Sigmoid colon (tissue), 7 donors: Measurements from ENCODE around the gene TBX4. TPM values are rescaled to one million over a fixed set of nuclear protein-coding genes. Genes with fewer than 3 reads are reported as not detected.
A peak's percentile ranks its signal among the peaks of the same experiment; 100 is the strongest.

Source experiments
- DNase-seq: peaks from one replicate; pipeline ENCODE4 v3.0.0-alpha.2; 2019
- H3K27ac ChIP-seq, 4 donors: fragments of 200-600 bp; sonication (generic); one replicate each; pipeline ENCODE4 v1.5.1; 2016 to 2019; ENCODE audit warnings: mild to moderate bottlenecking in 1 of 4
- H3K27me3 ChIP-seq, 3 donors: fragments of 200-600 bp; sonication (generic); one replicate each; pipeline ENCODE4 v1.5.1; 2019; ENCODE audit warnings: mild to moderate bottlenecking in 1 of 3
- H3K36me3 ChIP-seq, 4 donors: fragments of 200-600 bp; sonication (generic); one replicate each; pipeline ENCODE4 v1.5.1; 2016 to 2019
- H3K4me1 ChIP-seq, 4 donors: fragments of 200-600 bp; sonication (generic); one replicate each; pipeline ENCODE4 v1.5.1; 2017 to 2019
- H3K4me3 ChIP-seq, 4 donors: fragments of 200-600 bp; sonication (generic); one replicate each; pipeline ENCODE4 v1.5.1; 2017 to 2019; ENCODE audit warnings: mild to moderate bottlenecking in 2 of 4, moderate library complexity in 1 of 4
- H3K9me3 ChIP-seq, 4 donors: fragments of 200-600 bp in 3 of 4; sonication (generic) in 3 of 4; one replicate each; pipeline versions ENCODE4 v1.5.1 to v1.6.1; 2013 to 2019
- EP300 ChIP-seq, 4 donors: sonication (generic); formaldehyde crosslinking; IDR thresholded peaks; one replicate each; pipeline ENCODE4 v1.6.1; 2017; ENCODE audit warnings: antibody characterized with exemption in 4 of 4
- POLR2A ChIP-seq, 2 donors: fragments of 450-650 bp; IDR thresholded peaks; one replicate each; pipeline ENCODE4 v1.6.1; 2016; ENCODE audit warnings: antibody characterized with exemption in 2 of 2, mild to moderate bottlenecking in 2 of 2, moderate library complexity in 2 of 2
- POLR2AphosphoS5 ChIP-seq, 4 donors: sonication (generic); formaldehyde crosslinking; IDR thresholded peaks; one replicate each; pipeline ENCODE4 v1.6.1; 2017; ENCODE audit warnings: antibody characterized with exemption in 4 of 4
- WGBS, 2 donors: extraction: QIAGEN DNeasy Blood & Tissue Kit; methylation state at CpG; one replicate each; pipeline ENCODE4 v1.1.7; 2013; 5-methylcytosine and 5-hydroxymethylcytosine counted together
- intact Hi-C: fragments of 100-400 bp; cut with DNase I; formaldehyde crosslinking; loops from one replicate; pipeline ENCODE4 v1.15.1; 2023
- polyA plus RNA-seq, 3 donors: library from polyadenylated mRNA; stranded (reverse); fragments of 200-250 nt; gene quantifications; one replicate each; pipeline ENCODE4 v1.2.3, GENCODE V29; 2013
- total RNA-seq, 4 donors: library from RNA; depleted of rRNA; stranded (reverse); fragments of >200 nt; gene quantifications; one replicate each; pipeline ENCODE4 v1.1.0, GENCODE V29; 2016
- TF ChIP-seq, protein P1 (sequence below), 4 experiments: fragments of 450-650 bp in 3 of 4; fragments of 200-600 bp in 1 of 4; IDR thresholded peaks; one replicate each; pipeline ENCODE4 v1.5.1; 2016 to 2019; ENCODE audit warnings: antibody characterized with exemption in 4 of 4, mild to moderate bottlenecking in 3 of 4, moderate library complexity in 2 of 4
- donor health status: healthy with polysubstance abuse.
- donor health status: Bipolar disorder and iron deficiency.
- donor health status: healthy.

The TBX4 gene
- total and polyA plus RNA-seq, 7 donors, result not detected

DNA sequence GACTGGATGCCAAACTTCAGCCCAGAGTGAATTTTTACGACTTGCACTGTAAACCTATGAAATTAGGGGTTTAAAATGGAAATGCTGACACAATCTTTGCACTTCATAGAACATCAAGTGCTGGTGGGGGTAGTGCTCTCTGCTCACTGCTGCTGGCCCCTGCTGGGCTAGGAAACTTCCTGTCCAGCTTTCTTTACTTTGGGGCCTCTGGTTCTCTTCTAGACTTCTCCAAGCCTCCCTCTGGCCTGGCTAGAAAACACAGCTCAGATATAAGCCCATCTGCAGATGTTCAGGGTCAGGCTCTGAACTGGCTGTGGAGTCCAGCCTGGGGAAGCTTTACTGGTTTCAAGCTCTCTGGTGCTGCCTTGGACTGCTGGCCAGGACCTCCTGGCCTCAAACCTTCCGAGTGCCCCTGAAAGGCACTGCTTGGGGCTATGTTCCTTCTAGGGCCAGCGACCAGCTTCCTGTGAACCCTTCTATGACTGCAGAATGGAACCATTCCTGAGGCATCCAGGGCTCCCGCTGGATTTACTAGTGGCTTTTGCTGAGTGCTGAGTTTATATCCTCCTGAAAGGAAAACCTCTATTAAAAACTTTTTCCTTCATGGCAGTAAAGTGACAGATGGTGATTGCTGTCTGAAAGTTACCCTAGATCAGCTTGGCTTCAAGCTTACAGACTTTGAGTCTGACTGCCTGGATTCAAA, 59.4 kb downstream of the TBX4 start:
- WGBS, 2 donors, result 72 to 79% methylated on average over 4 of the region's 4 CpGs

DNA sequence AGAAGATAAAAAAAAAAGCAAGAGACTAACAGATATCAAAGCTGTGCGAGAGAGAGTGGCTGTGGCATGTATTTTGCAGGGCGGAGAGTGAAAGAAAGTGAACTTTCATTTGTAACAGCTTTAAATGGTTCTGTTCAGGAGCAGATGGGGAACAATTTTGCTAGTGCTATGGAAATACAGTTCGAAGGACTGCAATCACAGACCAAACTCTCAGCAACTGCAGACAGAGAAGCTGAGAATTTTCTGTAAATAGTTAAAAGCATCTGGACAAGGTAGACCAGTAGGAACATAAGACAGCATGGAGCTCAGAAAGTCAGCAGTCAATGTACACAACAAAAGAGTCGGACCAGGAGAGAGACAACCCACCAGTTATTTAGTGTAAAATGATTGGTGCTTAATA, 62.3 kb downstream of the TBX4 start:
- Histone ChIP-seq H3K9me3 (no peaks in the 10 kb centered on the region), H3K27ac (no peak overlapping the region), H3K4me1 (no peaks in the 10 kb centered on the region), H3K27me3 (no peaks in the 10 kb centered on the region), H3K36me3 (no peaks in the 10 kb centered on the region), H3K4me3 (no peak overlapping the region)
- DNase-seq, result no peak
- 87% methylated on average over 4 of the region's 4 CpGs for WGBS, 2 donors
- intact Hi-C loops, result no loop called here
- TF ChIP-seq POLR2AphosphoS5 (IDR thresholded peaks at IDR 0.05) (no peak), EP300 (IDR thresholded peaks at IDR 0.05) (no peak), POLR2A (IDR thresholded peaks at IDR 0.05) (no peak)
- TF ChIP-seq, protein P1, sequence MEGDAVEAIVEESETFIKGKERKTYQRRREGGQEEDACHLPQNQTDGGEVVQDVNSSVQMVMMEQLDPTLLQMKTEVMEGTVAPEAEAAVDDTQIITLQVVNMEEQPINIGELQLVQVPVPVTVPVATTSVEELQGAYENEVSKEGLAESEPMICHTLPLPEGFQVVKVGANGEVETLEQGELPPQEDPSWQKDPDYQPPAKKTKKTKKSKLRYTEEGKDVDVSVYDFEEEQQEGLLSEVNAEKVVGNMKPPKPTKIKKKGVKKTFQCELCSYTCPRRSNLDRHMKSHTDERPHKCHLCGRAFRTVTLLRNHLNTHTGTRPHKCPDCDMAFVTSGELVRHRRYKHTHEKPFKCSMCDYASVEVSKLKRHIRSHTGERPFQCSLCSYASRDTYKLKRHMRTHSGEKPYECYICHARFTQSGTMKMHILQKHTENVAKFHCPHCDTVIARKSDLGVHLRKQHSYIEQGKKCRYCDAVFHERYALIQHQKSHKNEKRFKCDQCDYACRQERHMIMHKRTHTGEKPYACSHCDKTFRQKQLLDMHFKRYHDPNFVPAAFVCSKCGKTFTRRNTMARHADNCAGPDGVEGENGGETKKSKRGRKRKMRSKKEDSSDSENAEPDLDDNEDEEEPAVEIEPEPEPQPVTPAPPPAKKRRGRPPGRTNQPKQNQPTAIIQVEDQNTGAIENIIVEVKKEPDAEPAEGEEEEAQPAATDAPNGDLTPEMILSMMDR (IDR thresholded peaks at IDR 0.05), result no peak

More for the DNA sequence above, 59.4 kb downstream of the TBX4 start:
- DNase-seq, result no peak
- intact Hi-C loops, result no loop called here
- Histone ChIP-seq H3K4me1 (no peaks in the 10 kb centered on the region), H3K4me3 (no peak overlapping the region), H3K36me3 (no peaks in the 10 kb centered on the region), H3K9me3 (no peaks in the 10 kb centered on the region), H3K27me3 (no peaks in the 10 kb centered on the region), H3K27ac (no peak overlapping the region)
- TF ChIP-seq POLR2AphosphoS5 (IDR thresholded peaks at IDR 0.05), result no peak
- no peak for TF ChIP-seq POLR2A (IDR thresholded peaks at IDR 0.05)

DNA sequence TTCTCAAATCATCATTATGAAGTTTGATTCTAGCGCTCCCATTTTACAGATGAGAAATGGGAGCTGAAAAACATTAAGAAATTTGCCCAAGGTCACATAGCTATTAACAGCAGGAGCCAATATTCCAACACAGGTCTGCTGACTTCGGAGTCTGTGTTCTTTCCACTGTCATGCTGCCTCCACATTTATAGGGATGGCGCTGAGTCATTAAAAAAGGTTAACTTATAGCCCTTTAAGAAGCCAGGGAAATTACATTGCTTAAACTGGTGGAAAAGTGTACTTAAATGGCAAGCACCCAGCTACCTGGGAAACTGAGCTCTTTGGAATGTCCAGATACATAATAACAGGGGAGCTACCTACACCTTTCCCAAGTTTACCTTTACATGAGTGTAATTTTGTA, 65.0 kb downstream of the TBX4 start:
- H3K4me1 ChIP-seq, result no peaks in the 10 kb centered on the region
- no peak for DNase-seq
- WGBS, 2 donors, result 86 to 92% methylated on average over 3 of the region's 3 CpGs
- H3K4me3 ChIP-seq, result no peak overlapping the region
- TF ChIP-seq POLR2AphosphoS5 (IDR thresholded peaks at IDR 0.05) (no peak), POLR2A (IDR thresholded peaks at IDR 0.05) (no peak), EP300 (IDR thresholded peaks at IDR 0.05) (no peak)
- intact Hi-C loops, result no loop called here
- H3K27me3 ChIP-seq, result no peaks in the 10 kb centered on the region
- H3K9me3 ChIP-seq, result no peaks in the 10 kb centered on the region
- H3K27ac ChIP-seq, result no peak overlapping the region
- no peaks in the 10 kb centered on the region for H3K36me3 ChIP-seq

DNA sequence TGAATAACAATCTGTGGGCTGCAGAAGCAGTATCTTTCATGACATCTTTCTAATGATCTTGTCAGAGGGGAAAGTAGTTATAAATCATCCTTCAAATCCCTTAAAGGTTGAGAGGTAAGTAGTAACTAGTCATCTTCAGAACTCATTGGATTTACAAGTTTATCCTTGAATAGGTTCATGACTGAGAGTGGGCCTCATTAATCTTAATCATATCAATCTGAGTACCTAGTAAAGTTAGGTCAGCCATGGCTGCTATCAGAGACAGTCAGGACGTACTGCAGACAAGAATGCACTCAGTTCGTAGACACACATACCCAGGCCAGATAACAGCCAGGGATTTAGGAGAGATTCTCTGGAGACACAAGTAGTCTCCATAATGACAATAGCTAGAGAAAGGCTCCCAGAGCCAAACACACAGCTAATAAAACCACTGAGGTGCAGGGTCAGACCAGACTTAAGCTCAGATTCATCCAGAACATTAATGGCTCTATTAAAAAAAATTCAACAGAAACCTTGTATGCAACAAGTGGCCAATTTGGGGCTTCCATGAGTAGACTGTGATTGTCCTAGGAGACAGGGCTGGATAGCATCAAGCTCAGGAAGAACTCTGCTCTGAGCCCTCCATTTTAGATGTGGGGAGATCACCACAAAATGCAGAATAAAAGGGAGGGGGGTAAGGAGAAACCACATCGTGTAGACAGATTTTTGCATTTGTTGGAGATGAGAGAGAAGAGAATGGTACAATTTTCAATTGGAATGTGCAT, 65.8 kb downstream of the TBX4 start:
- DNase-seq, result no peak
- Histone ChIP-seq H3K4me3 (no peak overlapping the region), H3K9me3 (no peaks in the 10 kb centered on the region), H3K36me3 (no peaks in the 10 kb centered on the region), H3K4me1 (no peaks in the 10 kb centered on the region), H3K27ac (no peak overlapping the region), H3K27me3 (no peaks in the 10 kb centered on the region)
- 70 to 74% methylated on average over 3 of the region's 3 CpGs for WGBS, 2 donors
- intact Hi-C loops, result no loop called here
- TF ChIP-seq EP300 (IDR thresholded peaks at IDR 0.05) (no peak), POLR2A (IDR thresholded peaks at IDR 0.05) (no peak), POLR2AphosphoS5 (IDR thresholded peaks at IDR 0.05) (no peak)
- TF ChIP-seq, protein P1 (IDR thresholded peaks at IDR 0.05), result no peak

DNA sequence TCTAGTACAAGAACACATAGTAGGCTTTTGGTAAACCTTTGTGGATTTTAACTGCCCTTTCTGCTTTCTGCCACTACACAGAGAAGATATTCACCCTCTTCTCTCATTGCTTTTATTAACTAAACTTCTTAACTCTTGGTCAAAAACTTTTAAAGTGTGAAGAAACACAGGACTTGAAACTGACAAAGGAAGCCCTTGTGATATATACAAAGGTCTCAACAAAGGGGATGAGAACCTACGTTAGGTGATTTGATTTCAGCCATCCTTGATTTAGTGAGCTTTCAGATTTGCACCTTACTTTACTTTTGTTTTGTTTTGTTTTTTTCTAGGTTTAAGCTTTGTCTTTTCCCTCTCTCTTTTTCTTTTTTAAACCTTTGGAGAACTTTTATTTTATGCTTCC, 66.9 kb downstream of the TBX4 start:
- no peaks in the 10 kb centered on the region for H3K36me3 ChIP-seq
- no peak overlapping the region for H3K4me3 ChIP-seq
- 52 to 67% methylated on average over 1 of the region's 1 CpG for WGBS, 2 donors
- H3K27ac ChIP-seq, result no peak overlapping the region
- no peak for DNase-seq
- no peaks in the 10 kb centered on the region for H3K4me1 ChIP-seq
- no peaks in the 10 kb centered on the region for H3K9me3 ChIP-seq
- H3K27me3 ChIP-seq, result no peaks in the 10 kb centered on the region
- TF ChIP-seq EP300 (IDR thresholded peaks at IDR 0.05), result no peak
- TF ChIP-seq POLR2AphosphoS5 (IDR thresholded peaks at IDR 0.05), result no peak
- TF ChIP-seq, protein P1 (IDR thresholded peaks at IDR 0.05), result no peak
- peak in 1 of 2 donors; percentile 9 for TF ChIP-seq POLR2A (IDR thresholded peaks at IDR 0.05)
- intact Hi-C loops, result no loop called here
